Common myeloid progenitor, CD34-positive (primary cell): ENCODE data around the gene MS4A18.

Experiments
- CTCF ChIA-PET: fragments of 350-600 bp; sonication (Branson Sonifier 250); formaldehyde crosslinking; loops from one replicate; lab custom pipeline; 2021; ENCODE audit warnings: antibody characterized with exemption; lab: Charles Lee
- POLR2A ChIA-PET: fragments of 350-600 bp; sonication (Branson Sonifier 250); formaldehyde crosslinking; loops from one replicate; lab custom pipeline; 2021; ENCODE audit warnings: antibody characterized with exemption; lab: Charles Lee
- DNase-seq, 3 donors: peaks; one replicate each; pipeline versions ENCODE4 v3.0.0 to v3.0.0-alpha.2; 2013
- H3K27ac ChIP-seq, 2 experiments: 1 replicate in 1 of 2; 2 replicates in 1 of 2; pipeline ENCODE4 v1.7.0; 2013; ENCODE audit warnings: inconsistent platforms in 2 of 2, low read length in 2 of 2, mild to moderate bottlenecking in 2 of 2, low read depth in 1 of 2, moderate library complexity in 1 of 2; ENCODE audit not compliant: severe bottlenecking in 2 of 2, insufficient read depth in 1 of 2, poor library complexity in 1 of 2
- H3K27me3 ChIP-seq, 5 experiments: replicated peaks in 2 of 5; 1 replicate in 3 of 5; 2 replicates in 2 of 5; pipeline versions ENCODE4 v1.6.1 to v1.7.0; 2013; ENCODE audit warnings: low read length in 4 of 5, mild to moderate bottlenecking in 2 of 5, moderate library complexity in 2 of 5, inconsistent platforms in 1 of 5; ENCODE audit not compliant: insufficient read depth in 5 of 5, control insufficient read depth in 4 of 5
- H3K36me3 ChIP-seq, 4 experiments: 1 replicate in 2 of 4; 2 replicates in 2 of 4; pipeline versions ENCODE4 v1.6.1 to v1.7.0; 2013; ENCODE audit warnings: low read length in 3 of 4, control low read depth in 1 of 4, mild to moderate bottlenecking in 1 of 4; ENCODE audit not compliant: control insufficient read depth in 4 of 4, insufficient read depth in 4 of 4
- H3K4me1 ChIP-seq, 4 experiments: 1 replicate in 3 of 4; 2 replicates in 1 of 4; pipeline versions ENCODE4 v1.6.1 to v1.7.1; 2013; ENCODE audit warnings: low read length in 3 of 4, mild to moderate bottlenecking in 3 of 4, control low read depth in 1 of 4, inconsistent platforms in 1 of 4, moderate library complexity in 1 of 4; ENCODE audit not compliant: control insufficient read depth in 4 of 4, insufficient read depth in 4 of 4; ENCODE audit errors: control extremely low read depth in 1 of 4
- H3K4me3 ChIP-seq, 7 experiments: 1 replicate in 4 of 7; 2 replicates in 3 of 7; pipeline versions ENCODE4 v1.5.1 to v1.7.0; 2013; ENCODE audit warnings: mild to moderate bottlenecking in 7 of 7, low read length in 6 of 7, moderate library complexity in 6 of 7, inconsistent platforms in 2 of 7, low read depth in 2 of 7, control low read depth in 1 of 7; ENCODE audit not compliant: insufficient read depth in 4 of 7, control insufficient read depth in 1 of 7; ENCODE audit errors: extremely low read depth in 1 of 7
- H3K9me3 ChIP-seq, 5 experiments: 1 replicate in 4 of 5; 2 replicates in 1 of 5; pipeline versions ENCODE4 v1.6.1 to v1.7.1; 2013; ENCODE audit warnings: low read length in 4 of 5, mild to moderate bottlenecking in 2 of 5, inconsistent platforms in 1 of 5, low read depth in 1 of 5, moderate library complexity in 1 of 5; ENCODE audit not compliant: control insufficient read depth in 4 of 5, insufficient read depth in 2 of 5; ENCODE audit errors: control extremely low read depth in 1 of 5
- WGBS: methylation state at CpG from one replicate; pipeline ENCODE4 v1.1.5; 2013; ENCODE audit not compliant: insufficient coverage; 5-methylcytosine and 5-hydroxymethylcytosine counted together

The MS4A18 gene

GRCh38 chr11:60731586-60731985 lies 7.1 kb downstream of the MS4A18 start:
- CTCF ChIA-PET = no interaction called here
- H3K9me3 ChIP-seq = no peaks in the 10 kb centered on the region
- no peak overlapping the region for H3K4me3 ChIP-seq
- no peak for DNase-seq
- POLR2A ChIA-PET = no interaction called here
- no peaks in the 10 kb centered on the region for H3K4me1 ChIP-seq
- peaks cover 0 to 2% (median 0%) of the 10 kb centered on the region in 5 experiments for H3K27me3 ChIP-seq
- H3K36me3 ChIP-seq = no peaks in the 10 kb centered on the region
- no peak overlapping the region for H3K27ac ChIP-seq
- 97% methylated on average over 8 of the region's 8 CpGs for WGBS

GRCh38 chr11:60734279-60734678 lies 9.8 kb downstream of the MS4A18 start:
- CTCF ChIA-PET = no interaction called here
- Histone ChIP-seq H3K4me3 (no peak overlapping the region), H3K36me3 (no peaks in the 10 kb centered on the region), H3K9me3 (no peaks in the 10 kb centered on the region), H3K27ac (no peak overlapping the region), H3K4me1 (no peaks in the 10 kb centered on the region), H3K27me3 (no peaks in the 10 kb centered on the region)
- 100% methylated on average over 2 of the region's 4 CpGs for WGBS
- POLR2A ChIA-PET = no interaction called here
- DNase-seq = no peak

DNA sequence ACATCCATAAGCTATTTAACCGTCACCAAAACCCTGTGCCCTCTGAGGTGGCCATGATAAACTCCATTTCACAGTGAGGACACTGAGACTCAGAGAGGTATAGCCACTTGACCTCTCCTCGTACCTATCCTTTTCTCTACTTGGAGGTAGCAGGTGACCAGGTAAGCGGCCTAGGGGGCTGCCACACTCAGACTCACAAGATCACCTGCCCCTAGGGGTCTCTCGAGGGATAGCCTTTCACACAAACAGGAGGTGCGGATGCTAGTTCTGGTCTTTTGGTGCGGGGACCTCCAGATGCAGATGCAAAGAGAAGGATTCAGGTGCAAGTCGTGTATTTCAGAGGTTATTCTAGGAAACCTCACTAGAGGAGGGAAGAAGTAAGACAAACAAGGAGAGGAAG lies 14.6 kb downstream of the MS4A18 start:
- 82% methylated on average over 4 of the region's 7 CpGs for WGBS
- ChIA-PET CTCF (interaction anchor here (1.0 to 1.4 kb wide), 2 partner anchors 24 to 38 kb away, joined by 3 read pairs; no protein-coding TSS in a partner anchor), POLR2A (no interaction called here)
- H3K27me3 ChIP-seq = peaks cover 0 to 7% (median 0%) of the 10 kb centered on the region in 5 experiments
- H3K36me3 ChIP-seq = no peaks in the 10 kb centered on the region
- H3K4me3 ChIP-seq = no peak overlapping the region
- H3K27ac ChIP-seq = no peak overlapping the region
- H3K4me1 ChIP-seq = no peaks in the 10 kb centered on the region
- DNase-seq = no peak
- peaks cover 0 to 4% (median 0%) of the 10 kb centered on the region in 5 experiments for H3K9me3 ChIP-seq

DNA sequence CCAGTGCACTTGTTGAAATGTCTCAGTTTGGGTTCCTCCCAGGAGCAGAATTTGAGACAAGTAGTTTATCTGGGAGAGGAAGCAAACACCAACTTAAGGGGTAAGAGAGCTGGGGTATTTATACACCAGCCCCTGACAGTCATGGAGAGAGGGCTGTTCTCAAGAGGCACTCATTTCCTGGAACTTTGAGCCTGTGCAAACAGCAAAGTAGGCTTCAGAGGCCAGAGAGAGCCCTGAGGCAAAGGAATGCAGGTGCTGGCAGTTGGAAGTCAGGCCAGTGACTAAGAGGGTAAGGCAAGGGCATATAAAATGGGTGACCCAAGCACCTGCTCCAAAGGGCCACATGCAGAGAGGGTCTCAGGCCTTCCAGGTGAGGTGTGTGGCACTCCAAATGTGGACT lies 16.1 kb downstream of the MS4A18 start:
- H3K9me3 ChIP-seq = peaks cover 0 to 4% (median 0%) of the 10 kb centered on the region in 5 experiments
- H3K4me1 ChIP-seq = no peaks in the 10 kb centered on the region
- H3K4me3 ChIP-seq = no peak overlapping the region
- POLR2A ChIA-PET = no interaction called here
- H3K27me3 ChIP-seq = peaks cover 0 to 7% (median 0%) of the 10 kb centered on the region in 5 experiments
- CTCF ChIA-PET = interaction anchor here (1.7 kb wide), 1 partner anchor 13 kb away, joined by 6 read pairs; no protein-coding TSS in a partner anchor
- DNase-seq = no peak
- H3K36me3 ChIP-seq = no peaks in the 10 kb centered on the region
- H3K27ac ChIP-seq = no peak overlapping the region

GRCh38 chr11:60741421-60741820 lies 16.9 kb downstream of the MS4A18 start:
- Histone ChIP-seq H3K4me3 (no peak overlapping the region), H3K27me3 (peaks cover 0 to 7% (median 0%) of the 10 kb centered on the region in 5 experiments), H3K27ac (no peak overlapping the region), H3K4me1 (no peaks in the 10 kb centered on the region), H3K9me3 (peaks cover 0 to 4% (median 0%) of the 10 kb centered on the region in 5 experiments), H3K36me3 (no peaks in the 10 kb centered on the region)
- ChIA-PET CTCF (interaction anchor here (1.7 kb wide), 1 partner anchor 12 kb away, joined by 6 read pairs; no protein-coding TSS in a partner anchor), POLR2A (no interaction called here)
- 92% methylated on average over 3 of the region's 3 CpGs for WGBS
- DNase-seq = no peak

DNA sequence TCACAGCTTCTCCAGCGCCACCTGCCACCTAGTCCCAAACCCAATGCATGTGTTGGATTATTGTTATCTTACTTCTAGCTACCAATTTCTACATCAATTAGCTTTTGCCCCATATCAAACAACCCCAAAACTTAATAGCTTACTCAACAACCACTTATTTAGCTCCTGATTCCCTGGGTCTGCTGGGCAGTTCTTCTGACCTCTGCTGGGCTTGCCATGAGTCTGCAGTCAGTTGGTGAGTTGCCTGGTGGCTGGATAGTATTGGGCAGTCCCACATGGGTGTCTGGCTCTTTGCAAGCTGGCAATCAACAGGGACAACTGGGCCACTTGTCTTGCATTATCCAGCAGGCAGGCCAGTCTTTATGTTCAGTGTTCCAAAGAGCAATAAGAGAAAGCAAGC lies 18.5 kb downstream of the MS4A18 start:
- H3K27ac ChIP-seq = no peak overlapping the region
- no peak overlapping the region for H3K4me3 ChIP-seq
- H3K36me3 ChIP-seq = no peaks in the 10 kb centered on the region
- H3K4me1 ChIP-seq = no peaks in the 10 kb centered on the region
- peaks cover 0 to 4% (median 0%) of the 10 kb centered on the region in 5 experiments for H3K9me3 ChIP-seq
- DNase-seq = no peak
- WGBS = no CpG with 5 or more reads among the region's 1 CpG
- H3K27me3 ChIP-seq = peaks cover 0 to 7% (median 0%) of the 10 kb centered on the region in 5 experiments
- ChIA-PET CTCF (interaction anchor here (1.0 kb wide), 1 partner anchor 13 kb away, joined by 3 read pairs; no protein-coding TSS in a partner anchor), POLR2A (no interaction called here)

GRCh38 chr11:60744114-60744513 lies 19.6 kb downstream of the MS4A18 start:
- H3K4me1 ChIP-seq = no peaks in the 10 kb centered on the region
- ChIA-PET POLR2A (no interaction called here), CTCF (interaction anchor here (1.0 to 1.2 kb wide), 3 partner anchors 10 to 43 kb away, joined by 3 to 4 read pairs (median 3); no protein-coding TSS in a partner anchor)
- H3K9me3 ChIP-seq = peaks cover 0 to 4% (median 0%) of the 10 kb centered on the region in 5 experiments
- H3K4me3 ChIP-seq = no peak overlapping the region
- no peak for DNase-seq
- H3K36me3 ChIP-seq = no peaks in the 10 kb centered on the region
- H3K27ac ChIP-seq = no peak overlapping the region
- H3K27me3 ChIP-seq = peaks cover 0 to 7% (median 0%) of the 10 kb centered on the region in 5 experiments
- 100% methylated on average over 3 of the region's 5 CpGs for WGBS
